HepG2 (cell line): ENCODE data around the gene TENT5A. TPM values are rescaled to one million over a fixed set of nuclear protein-coding genes. Genes with fewer than 3 reads are reported as not detected.

Experiments used
- NKX3-1 ChIP-seq: sonication (generic); formaldehyde crosslinking; IDR thresholded peaks from 2 replicates; pipeline ENCODE4 v1.5.0; 2020; ENCODE audit warnings: missing genetic modification reagents
- ZFP62 ChIP-seq: sonication (generic); formaldehyde crosslinking; IDR thresholded peaks from 2 replicates; pipeline ENCODE4 v1.4.0; 2020; ENCODE audit warnings: missing genetic modification reagents
- ZNF160 ChIP-seq: sonication (generic); formaldehyde crosslinking; IDR thresholded peaks from 2 replicates; pipeline ENCODE4 v1.8.0; 2022; ENCODE audit warnings: mild to moderate bottlenecking, inconsistent platforms, missing genetic modification reagents
- polyA plus RNA-seq, 8 experiments: library from polyadenylated mRNA; depleted of rRNA in 3 of 8; stranded (reverse) in 7 of 8; unstranded in 1 of 8; fragments of >200 nt; fragmentation: Illumina TruSeq in 4 of 8; extraction: Trizol in 4 of 8; gene quantifications; 2 replicates each; pipeline versions ENCODE4 v1.2.1 to v1.2.3, GENCODE V29; 2011 to 2016; ENCODE audit warnings: low read depth in 4 of 8, missing spikeins in 1 of 8, mixed read lengths in 1 of 8; ENCODE audit not compliant: insufficient read depth in 1 of 8
- small RNA-seq, 3 experiments: library from RNA; depleted of rRNA; stranded (forward); fragments of <200 nt; gene quantifications; one replicate each; pipeline ENCODE3, GENCODE V24; 2012; ENCODE audit warnings: low read depth in 2 of 3, low replicate concordance in 1 of 3; ENCODE audit not compliant: insufficient read length in 3 of 3, insufficient read depth in 2 of 3
- total RNA-seq, 5 experiments: library from RNA; depleted of rRNA; stranded (reverse); fragments of >200 nt; fragmentation: Illumina TruSeq; extraction: Trizol; gene quantifications; 2 replicates each; pipeline ENCODE4 v1.2.3, GENCODE V29; 2016; ENCODE audit warnings: low read depth in 1 of 5

The TENT5A gene
- total and polyA plus RNA-seq, 2 of the 13 experiments (the other 11 are each of a cell fraction or from before 2014, with no cell fraction given) = 8.0 to 13.8 TPM

GRCh38 chr6:81696524-81696923 lies 56.0 kb downstream of the TENT5A start (continued):
- TF ChIP-seq ZNF160 (CRISPR knock-in tag) = no peak
- TF ChIP-seq ZFP62 (CRISPR knock-in tag) = no peak
- TF ChIP-seq NKX3-1 (CRISPR knock-in tag) = no peak

Small RNAs within 50 kb of the gene (small RNA-seq; reads per million reads assigned to genes)
- gene AL078599.1 (0 reads per million in 3 experiments), gene RF00156 (0 reads per million in 3 experiments)
